Erythroblast (primary cell): ENCODE data around the gene COL5A1.

Experiments
- GATA1 ChIP-seq: IDR thresholded peaks from 2 replicates; pipeline ENCODE4 v1.6.1; 2011; ENCODE audit warnings: low read depth, mild to moderate bottlenecking, control low read depth, low read length, moderate library complexity
- POLR2A ChIP-seq: IDR thresholded peaks from 2 replicates; pipeline ENCODE4 v1.6.1; 2011; ENCODE audit warnings: mild to moderate bottlenecking, low read length

DNA sequence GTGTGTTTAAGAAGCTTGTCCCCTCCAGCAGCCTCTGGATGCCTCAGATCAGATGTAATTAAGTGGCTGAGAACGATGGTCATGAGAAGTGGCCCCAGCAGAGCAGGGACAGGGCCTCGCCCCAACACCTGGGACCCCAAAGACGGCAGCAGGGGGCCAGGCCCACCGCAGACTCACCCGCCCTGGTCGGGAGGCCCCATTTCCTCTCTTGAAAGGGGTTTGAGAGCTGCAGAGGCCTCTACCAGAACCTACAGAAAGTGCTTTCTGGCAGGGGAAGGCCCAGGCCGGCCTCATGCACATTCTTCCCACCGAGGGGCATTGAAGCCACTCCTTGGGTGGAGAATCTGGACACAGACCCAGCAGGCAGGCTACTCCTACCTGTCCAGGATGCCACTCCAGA, 153.8 kb downstream of the COL5A1 start:
- no peak for TF ChIP-seq POLR2A
- no peak for TF ChIP-seq GATA1
